GM18858 (cell line): ENCODE data around the gene SYNJ2.

Source experiments
- ATAC-seq: cut with Tn5 transposase; IDR thresholded peaks from one replicate; pipeline ENCODE4 v1.9.1; 2021; ENCODE audit not compliant: unreplicated experiment

The SYNJ2 gene

DNA sequence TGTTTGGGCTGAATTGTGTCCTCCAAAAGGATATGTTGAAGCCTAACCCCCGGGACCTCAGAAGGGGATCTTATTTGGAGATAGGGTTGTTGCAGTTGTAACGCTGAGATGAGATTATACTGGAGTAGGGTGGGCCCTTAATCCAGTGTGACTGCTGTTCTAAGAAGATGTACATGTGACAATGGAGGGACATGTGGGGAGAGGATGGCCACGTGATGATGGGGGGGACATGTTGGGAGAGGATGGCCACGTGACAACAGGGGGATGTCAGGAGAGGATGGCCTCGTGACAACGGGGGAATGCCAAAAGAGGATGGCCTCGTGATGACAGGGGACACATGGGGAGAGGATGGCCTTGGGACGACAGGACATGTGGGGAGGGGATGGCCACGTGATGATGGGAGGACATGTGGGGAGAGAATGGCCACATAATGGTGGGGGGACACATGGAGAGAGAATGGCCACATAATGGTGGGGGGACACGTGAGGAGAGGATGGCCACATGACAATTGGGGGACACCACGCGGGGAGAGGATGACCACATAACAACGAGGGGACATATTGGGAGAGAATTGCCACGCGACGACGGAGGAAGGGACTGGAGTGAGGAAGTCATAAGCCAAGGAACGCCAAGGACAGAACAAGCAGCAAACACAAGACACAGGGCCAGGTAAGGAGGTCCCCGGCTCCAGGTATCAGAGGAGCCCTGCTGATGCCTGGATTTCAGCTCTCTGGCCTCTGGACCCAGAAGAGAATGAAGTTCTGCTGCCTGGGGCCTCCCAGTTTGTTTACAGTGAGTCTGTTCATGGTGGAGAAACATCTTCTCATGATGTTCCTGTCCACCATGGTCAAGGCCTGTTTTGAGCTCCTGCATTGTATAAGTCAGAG, 29.2 kb downstream of the SYNJ2 start:
- no peak for ATAC-seq

DNA sequence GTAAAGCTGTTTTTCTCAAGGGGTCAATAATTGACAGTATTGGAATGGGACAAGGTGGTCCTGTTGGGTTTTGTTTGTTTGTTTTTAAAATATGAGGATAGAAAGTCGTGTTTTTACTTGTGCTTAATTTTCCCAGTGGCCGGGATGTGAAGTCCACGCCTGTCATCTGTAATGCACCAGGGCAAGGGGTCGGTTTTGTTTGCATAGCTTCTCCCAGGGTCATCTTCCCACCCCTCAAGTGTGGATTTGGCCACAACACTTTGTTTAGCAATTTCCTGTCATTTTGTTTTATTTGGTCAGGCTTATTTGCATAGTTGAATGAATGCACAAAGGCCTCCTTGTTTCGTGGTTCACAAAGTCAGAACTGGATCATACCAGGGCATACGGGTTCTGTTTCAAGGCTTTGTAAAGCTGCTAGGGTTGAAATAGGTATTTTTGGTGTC, 29.8 kb downstream of the SYNJ2 start:
- ATAC-seq = no peak

DNA sequence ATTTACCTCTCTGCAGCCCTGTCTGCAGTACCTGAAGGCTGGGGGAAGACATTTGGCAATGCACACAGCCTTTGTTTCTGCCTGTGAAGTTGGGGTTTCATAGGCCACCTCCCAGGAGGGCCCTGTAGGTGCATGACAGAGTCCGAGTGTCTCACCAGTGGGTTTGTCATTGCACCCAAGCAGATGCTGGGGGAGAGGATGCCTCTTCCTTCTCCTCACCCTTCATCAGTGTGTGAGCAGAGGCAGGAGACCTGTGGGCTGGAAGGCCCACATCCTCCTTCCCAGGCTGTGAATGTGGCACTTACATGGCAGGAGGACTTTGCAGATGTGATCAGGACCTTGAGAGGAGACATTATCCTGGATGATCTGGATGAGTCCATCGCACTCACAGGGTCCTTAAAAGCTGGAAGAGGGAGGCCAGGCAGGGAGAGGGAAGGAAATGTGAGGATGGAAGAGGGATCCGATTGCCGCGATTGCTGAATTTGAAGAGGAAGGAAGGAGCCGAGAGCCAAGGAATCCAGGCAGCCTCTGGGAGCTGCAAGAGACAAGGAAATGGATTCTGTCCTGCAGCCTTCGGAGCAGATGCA, 30.4 kb downstream of the SYNJ2 start:
- no peak for ATAC-seq

DNA sequence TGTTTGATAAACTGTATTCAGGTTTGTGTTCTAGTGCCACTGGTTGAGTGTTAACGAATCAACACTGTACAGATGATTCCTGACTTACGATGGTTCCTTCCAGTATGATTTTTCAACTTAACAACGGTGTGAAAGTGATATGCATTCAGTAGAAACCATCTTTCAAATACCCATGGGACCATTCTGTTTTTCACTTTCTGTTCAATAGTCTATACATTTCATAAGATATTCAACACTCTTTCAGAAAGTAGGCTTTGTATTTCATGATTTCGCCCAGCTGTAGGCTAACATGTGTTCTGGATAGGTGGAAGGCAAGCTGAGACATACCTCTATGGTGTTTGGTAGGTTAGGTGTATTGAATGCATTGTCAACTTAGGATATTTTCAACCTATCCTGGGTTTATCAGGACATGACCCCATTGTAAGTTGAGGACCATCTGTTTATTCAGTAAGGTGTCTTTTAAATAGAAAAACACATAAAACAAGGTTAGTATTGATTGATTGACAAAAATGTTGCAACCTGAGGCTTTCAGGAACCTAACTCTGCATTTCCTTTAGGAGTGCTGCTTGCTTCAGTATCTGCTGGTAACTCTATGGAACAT, 32.3 kb downstream of the SYNJ2 start:
- no peak for ATAC-seq

DNA sequence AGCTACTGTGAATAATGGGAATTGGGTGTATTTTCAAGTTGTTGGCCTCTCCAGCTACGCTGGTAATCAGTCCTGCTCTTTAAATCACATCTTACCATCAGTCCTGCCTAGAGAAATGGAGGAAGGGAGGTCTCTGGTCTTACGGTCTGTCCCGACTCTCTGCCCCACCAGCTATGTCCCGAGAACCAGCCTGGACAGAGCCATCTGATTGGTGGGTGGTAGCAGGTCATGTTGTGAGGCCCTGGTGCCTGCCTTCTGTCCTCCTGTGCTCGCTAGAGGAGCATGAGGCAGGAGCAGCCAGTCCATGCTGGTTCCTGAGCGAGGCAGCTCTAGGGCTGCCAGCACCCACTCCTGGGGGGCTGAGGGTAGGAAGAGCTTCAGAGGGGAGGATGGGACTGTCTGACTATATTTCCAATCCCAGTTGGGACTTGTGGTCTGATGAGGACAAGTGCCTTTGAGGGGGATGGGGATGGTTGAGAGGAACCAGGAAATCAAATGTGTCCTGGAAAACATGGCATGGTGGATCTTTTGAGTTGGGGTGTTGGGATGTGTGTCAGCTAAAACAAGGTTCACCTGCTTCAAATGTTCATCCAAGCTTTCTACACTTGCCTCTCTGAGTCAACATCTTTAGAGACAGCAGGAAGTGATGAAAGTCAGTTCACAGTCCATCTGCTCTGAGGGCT, 33.0 kb downstream of the SYNJ2 start:
- no peak for ATAC-seq

DNA sequence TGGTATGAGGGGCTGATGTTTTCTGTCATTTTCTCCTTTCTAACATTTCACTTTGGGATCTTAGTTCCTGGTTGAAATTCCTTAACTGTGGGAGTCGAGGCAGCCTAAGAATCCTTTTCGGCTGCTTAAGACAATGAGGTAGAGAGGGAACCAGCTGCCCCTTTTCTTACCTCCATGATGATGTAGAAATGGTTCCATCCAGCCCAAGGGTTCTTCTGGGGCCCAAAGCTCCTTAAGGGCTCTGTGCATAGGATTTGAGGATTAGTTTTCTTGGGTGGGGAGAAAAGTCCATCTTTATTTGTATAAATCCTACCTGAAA, 33.5 kb downstream of the SYNJ2 start:
- no peak for ATAC-seq

DNA sequence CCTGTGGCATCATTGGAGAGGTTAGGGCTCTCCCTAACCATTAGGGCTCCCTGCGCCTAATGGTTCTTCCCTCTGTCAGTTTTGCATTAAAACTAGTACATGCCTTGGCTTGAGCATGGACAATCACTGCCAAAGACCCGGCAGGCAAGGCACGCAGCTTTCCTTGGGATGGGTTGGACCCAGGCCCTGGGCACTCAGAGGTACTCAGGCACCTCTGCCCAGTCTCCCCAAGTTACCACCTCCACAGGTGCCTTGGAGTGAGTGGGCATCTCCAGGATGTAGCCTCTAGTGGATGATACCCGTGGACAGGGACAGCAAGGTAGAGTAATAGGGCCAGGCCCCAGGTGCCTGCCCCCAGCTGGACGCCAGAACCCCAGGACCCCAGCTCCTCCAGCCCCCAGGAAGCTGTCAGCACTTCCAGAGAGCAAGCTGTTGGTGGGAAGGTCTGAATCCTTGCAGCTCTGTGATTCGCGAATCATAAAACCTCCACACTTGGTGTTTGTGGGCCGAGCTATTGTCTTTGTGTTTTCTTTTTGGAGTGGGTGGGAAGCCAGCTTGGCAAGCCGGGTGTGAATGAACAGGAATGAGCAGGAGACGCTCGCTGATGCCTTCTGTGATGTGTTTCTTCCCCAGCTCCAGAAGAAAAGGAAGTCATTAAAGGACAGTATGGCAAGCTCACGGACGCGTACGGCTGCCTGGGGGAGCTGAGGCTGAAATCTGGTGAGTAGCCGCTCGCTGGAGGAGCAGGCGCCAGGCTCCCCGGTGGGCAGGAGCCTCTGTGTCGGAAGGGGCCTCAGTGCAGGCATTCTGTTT, 35.1 kb downstream of the SYNJ2 start:
- ATAC-seq = no peak

DNA sequence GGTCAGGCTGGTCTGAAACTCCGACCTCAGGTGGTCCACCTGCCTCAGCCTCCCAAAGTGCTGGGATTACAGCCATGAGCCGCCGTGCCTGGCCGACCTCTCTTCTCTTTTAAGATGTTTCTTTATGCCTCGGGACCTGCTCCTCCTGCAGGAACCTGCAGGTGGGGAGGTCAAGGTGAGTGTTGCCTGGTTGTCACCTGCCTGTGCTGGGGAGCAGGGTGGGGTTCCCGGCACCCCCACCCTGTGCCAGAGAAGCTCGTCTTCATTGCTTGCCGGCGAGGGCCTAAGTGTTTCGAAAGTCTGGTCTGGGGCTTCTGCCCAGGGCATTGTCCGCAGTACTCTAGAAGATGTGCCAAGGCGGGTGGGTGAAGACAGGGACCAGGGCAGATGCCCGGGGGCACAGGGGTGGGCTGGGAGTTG, 36.0 kb downstream of the SYNJ2 start:
- no peak for ATAC-seq

DNA sequence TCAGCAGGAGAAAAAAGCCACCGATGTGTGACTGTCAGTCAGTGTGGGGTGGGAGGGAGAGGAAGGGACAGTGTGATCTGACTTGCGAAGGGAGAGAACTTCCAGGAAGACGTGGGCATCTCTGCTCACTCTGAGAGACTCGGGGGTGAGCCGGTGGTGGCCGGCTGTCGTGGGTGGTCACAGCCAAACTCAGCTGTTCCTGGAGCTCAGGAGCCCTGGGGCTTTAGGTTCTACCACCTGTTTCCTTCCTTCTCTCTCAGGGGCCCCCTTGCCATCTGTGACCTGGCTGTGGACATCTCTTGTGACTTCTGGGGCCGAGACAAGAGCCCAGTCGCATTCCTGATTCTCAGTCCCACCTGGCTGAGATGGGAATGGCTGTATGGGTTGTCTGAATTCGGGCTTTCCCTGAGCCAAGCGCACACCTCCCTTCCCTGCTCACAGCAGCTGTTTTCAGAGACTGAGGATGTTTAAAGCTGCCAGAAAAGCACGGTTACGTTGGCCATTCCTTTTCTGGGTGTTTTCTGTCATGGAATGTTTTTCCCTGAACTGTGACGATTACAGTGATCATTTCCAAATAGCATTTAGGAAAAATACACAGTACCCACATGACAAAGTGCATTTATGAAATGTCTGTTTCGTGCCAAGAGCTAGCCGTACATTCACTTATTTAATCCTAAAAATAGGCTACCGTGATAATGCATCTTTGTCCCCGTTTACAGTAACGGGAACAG, 36.5 kb downstream of the SYNJ2 start:
- ATAC-seq = no peak

DNA sequence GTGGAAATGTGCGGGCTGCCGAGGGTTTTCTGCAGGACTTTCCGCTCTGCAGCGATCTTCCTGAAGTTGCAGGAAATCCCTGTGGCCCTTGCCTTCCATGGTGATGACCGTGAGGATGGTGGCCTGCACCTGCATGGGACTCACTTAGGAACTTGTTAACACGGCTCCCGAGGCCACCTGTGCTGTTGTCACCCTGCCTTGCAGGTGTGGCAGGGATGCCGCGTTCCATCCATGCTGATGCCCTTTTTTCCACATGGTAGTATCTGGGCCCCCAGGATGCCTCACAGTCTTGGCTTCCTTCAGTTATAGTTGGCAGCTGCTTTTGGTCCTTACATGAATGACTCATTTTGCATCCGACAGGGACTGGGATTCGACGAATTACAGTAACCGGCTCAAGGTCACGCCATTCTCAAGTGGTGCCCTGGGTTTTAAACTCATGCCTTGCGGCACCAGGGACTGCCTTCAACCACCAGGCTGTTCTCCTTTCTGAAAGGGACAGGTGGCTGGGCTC, 37.2 kb downstream of the SYNJ2 start:
- no peak for ATAC-seq

DNA sequence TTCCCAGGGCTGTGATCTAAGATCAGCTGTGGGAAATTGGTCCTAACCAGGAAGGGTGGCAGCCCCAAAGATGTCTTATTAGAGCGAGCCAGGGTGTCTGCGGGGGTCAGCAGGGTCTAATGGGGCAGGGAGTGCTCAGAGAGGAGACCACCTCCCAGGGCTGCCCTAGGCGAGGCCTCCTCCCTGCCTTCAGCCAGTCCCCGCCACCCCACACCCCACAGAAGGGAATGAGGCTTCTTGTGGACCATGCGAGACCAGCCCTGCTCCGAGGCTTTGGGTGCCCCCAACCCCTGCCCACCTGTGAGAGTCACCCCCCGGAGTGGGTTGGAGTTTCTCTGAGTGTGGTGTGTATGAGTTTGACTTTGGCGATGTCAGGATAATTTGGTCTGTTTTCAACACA, 37.8 kb downstream of the SYNJ2 start:
- no peak for ATAC-seq

DNA sequence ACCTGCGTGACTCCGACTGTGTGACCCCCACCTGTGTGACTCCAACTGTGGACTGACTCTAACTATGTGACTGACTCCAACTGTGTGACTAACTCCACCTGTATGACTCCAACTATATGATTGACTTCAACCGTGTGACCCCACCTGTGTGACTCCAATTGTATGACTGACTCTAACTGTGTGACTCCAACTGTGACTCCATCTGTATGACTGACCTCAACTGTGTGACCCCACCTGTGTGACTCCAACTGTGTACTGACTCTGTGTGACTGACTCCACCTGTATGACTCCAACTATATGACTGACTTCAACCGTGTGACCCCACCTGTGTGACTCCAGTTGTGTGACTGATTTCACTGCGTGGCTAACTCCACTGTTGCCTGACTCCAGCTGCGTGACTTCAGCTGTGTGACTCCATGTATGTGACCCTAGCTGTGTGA, 38.6 kb downstream of the SYNJ2 start:
- no peak for ATAC-seq

DNA sequence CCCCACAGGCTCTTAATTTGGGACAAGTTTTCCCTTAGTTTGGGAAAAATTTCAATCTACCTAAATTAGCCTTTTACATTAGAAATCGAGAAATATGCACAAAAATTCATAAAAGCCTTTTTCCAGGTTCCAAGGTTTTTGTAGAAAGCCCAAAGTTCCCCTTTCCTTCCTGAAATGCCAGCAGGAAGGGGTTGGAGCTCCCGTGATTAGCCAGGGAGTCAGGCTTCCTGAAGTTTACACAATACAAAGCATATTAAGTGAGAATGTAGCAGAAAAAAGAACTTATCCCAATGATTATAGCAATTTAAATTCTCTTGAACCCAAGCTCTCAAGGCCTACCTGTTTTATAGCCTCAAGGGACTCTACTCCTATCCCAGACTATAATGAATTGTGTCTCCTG, 39.1 kb downstream of the SYNJ2 start:
- no peak for ATAC-seq

DNA sequence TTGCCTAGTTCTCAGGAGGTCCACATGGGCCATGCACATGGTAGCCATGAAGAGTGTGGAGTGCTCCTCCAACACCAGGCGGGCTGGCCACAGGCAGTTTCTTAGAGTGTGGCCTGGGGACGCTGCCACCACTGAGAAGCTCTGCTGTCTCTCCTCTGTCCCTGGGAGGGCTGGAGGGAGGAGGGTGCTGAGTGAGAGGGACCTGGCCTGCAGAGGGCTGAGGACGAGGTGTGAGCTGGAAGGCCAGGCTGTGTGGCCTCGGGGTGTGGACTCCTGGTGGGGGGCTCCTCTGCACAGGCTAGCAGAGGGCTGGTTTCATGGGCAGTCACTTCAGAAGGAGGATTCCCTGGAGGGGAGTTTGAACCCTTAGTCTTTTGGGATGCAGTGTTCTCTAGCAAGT, 39.7 kb downstream of the SYNJ2 start:
- ATAC-seq = no peak

DNA sequence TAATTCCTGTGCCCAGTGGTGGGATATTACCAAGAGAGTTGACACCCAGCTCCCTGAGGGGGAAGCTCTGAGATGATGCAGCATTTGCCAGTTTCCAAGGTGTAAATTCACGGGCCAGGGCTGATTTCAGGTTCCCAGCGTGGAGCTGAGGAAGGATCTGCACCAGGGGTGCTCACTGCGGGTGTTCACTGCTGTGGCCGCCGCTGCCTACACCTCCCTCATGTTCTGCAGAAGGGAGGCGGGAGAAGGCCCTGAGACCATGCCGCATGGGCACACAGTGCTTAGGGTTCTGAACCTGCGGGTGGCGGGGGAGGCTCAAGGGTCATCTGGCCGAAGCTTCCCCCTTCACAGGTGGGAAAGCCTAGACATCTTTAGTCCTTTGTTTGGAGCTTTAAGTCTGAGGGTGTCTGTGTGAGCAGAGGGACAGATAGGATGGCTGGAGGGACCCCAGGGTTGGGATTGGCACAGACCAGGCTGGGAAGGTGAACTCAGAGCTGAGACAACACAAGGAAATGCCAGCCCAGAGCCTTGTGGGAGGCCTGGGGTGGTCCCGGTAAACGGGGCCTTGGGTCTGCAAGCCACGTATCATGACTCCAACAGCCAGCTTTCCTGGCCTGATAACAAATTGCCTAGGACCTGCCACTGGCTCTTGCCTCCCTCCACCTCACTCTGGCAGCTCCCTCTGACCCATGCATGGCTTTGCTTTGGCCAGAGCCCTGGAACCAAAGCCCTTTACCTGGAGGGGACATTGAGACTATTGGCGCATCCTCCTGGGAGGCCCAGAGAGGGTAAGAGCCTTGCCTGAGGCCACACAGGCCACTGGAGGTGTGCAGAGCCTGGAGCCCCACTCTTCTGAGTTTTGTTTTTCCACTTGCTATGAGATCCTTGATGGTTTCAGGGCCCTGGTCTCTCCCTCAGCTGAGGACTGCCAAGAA, 40.4 kb downstream of the SYNJ2 start:
- no peak for ATAC-seq

DNA sequence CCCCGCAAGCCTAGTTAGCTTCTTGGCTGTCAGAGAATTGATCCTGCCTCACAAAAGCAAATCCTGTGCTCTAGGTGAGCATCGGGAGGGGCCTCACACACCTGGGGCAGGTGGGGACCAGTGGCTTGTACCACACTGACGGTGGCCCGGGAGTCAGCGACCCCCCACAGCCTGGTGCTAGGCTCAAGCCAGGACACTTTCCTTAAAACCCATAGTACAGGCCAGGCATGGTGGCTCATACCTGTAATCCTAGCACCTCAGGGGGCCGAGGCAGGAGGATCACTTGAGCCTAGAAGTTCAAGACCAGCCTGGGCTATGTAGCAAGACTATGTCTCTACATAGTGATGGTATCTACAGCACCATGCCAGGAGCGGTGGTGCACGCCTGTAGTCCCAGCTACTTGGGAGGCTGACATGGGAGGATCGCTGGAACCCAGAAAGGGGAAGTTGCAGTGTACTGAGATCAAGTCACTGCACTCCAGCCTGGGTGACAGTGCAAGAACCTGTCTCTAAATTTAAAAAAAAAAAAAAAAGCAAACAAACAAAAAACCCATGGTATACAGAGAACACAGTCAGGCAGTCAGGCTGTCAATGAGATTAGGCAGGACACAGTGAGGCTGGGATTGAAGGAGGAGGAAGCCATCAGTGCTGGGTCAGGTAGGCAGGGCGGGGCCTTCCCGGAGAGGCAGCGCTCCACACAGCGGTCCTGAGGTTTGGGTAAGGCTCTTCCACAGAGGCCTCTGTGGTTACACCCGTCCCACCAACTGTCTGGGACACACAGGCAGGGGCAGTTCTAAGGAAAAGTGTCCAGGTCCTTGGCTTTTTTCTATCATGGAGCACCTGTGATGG, 41.3 kb downstream of the SYNJ2 start:
- no peak for ATAC-seq

DNA sequence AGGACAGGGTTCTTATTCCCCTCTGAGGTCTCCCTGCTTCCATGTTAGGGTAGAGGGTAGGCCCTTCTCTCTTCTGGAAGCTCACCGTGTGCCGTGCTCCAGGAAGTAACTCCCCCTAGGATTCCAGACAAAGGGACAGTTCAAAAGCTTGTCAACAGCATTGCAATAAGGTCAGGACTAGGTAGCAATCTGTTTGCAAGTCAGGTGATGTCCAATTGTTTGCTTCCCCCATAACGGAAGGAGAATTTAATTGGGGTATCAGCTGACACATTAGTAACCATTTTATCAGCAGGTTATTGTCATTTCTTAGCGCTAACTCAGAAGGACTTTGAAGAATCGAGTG, 41.9 kb downstream of the SYNJ2 start:
- ATAC-seq = no peak
